ENCODE measurements around the gene PGM1.

DNA sequence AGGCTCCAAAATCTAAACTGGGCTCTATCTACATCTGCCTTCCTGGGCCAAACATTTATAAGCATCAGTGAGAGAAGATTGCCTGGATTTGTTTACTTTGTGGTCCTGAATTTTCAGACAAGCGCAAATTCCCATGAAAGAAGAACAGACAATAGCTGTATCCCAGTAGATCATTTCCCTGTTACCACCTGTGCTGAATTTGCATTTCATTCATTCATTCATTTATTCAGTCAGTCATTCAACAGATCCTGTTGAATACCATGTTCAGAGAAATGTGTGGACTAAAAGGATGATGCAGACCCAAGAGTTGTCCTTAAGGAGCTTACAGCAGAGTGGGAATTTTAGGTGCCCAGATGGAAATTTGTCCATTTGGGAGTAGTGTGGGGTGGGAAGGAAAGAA, 2.2 kb downstream of the PGM1 start:
- TF ChIP-seq CTCF (IDR thresholded peaks at IDR 0.05) (no peak), EP300 (IDR thresholded peaks at IDR 0.05) (no peak), POLR2A (IDR thresholded peaks at IDR 0.05) (no peak)
